Lung (tissue), 12 donors: ENCODE results near the gene THAP12. TPM values are rescaled to one million over a fixed set of nuclear protein-coding genes. Genes with fewer than 3 reads are reported as not detected.

Experiments
- ATAC-seq: fragments of 200-7000 bp; cut with Tn5 transposase; one replicate; pipeline ENCODE4 v1.9.1; 2020; ENCODE audit warnings: moderate number of reproducible peaks; ENCODE audit not compliant: insufficient read depth, low FRiP score
- DNase-seq, 3 donors: peaks; one replicate each; pipeline ENCODE4 v3.0.0-alpha.2; 2013 to 2017
- H3K27ac ChIP-seq, 2 donors: one replicate each; pipeline ENCODE4 v1.5.1; 2013; ENCODE audit warnings: mild to moderate bottlenecking in 2 of 2, moderate library complexity in 2 of 2, control low read depth in 1 of 2, inconsistent platforms in 1 of 2, low read depth in 1 of 2, low read length in 1 of 2
- H3K27me3 ChIP-seq, 3 donors: one replicate each; pipeline ENCODE4 v1.5.1; 2013; ENCODE audit warnings: low read length in 2 of 3; ENCODE audit not compliant: control insufficient read depth in 3 of 3, insufficient read depth in 3 of 3
- H3K36me3 ChIP-seq, 4 donors: one replicate each; pipeline ENCODE4 v1.5.1; 2013; ENCODE audit warnings: low read length in 4 of 4, mild to moderate bottlenecking in 1 of 4, moderate library complexity in 1 of 4; ENCODE audit not compliant: control insufficient read depth in 4 of 4, insufficient read depth in 4 of 4
- H3K4me1 ChIP-seq, 5 donors: one replicate each; pipeline ENCODE4 v1.5.1; 2013; ENCODE audit warnings: low read length in 5 of 5, mild to moderate bottlenecking in 2 of 5, moderate library complexity in 1 of 5; ENCODE audit not compliant: control insufficient read depth in 5 of 5, insufficient read depth in 5 of 5
- H3K4me3 ChIP-seq: one replicate; pipeline ENCODE4 v1.5.1; 2013; ENCODE audit warnings: mild to moderate bottlenecking, control low read depth, moderate library complexity
- H3K9ac ChIP-seq, 2 donors: one replicate each; pipeline ENCODE4 v1.5.1; 2013; ENCODE audit warnings: low read length in 2 of 2, control low read depth in 1 of 2; ENCODE audit not compliant: insufficient read depth in 1 of 2
- H3K9me3 ChIP-seq, 4 donors: one replicate each; pipeline ENCODE4 v1.5.1; 2013; ENCODE audit warnings: low read length in 3 of 4, mild to moderate bottlenecking in 1 of 4, moderate library complexity in 1 of 4; ENCODE audit not compliant: control insufficient read depth in 4 of 4, insufficient read depth in 3 of 4
- CTCF ChIP-seq: IDR thresholded peaks from 2 replicates; pipeline ENCODE4 v1.5.1; 2012; ENCODE audit warnings: mild to moderate bottlenecking; ENCODE audit errors: control extremely low read depth, extremely low read depth
- WGBS, 2 donors: extraction: QIAGEN DNeasy Blood & Tissue Kit; methylation state at CpG; one replicate each; pipeline ENCODE4 v1.1.7; 2013; 5-methylcytosine and 5-hydroxymethylcytosine counted together
- polyA plus RNA-seq, 2 donors: library from polyadenylated mRNA; stranded (reverse); fragments of 200-250 nt; gene quantifications; one replicate each; pipeline ENCODE4 v1.2.1, GENCODE V29; 2013
- total RNA-seq, 2 donors: library from RNA; depleted of rRNA in 1 of 2; stranded (reverse); fragments of >200 nt in 1 of 2; gene quantifications; one replicate each; pipeline ENCODE4 v1.2.1, GENCODE V29; 2014 to 2021
- donor health status: control.
- donor health status: control.
- donor health status: Bipolar disorder and iron deficiency.
- donor health status: healthy.
- donor health status: DM: yes; HTN: yes; CAD: no.

The THAP12 gene
- total and polyA plus RNA-seq, 4 donors, result 18.5 to 43.4 (median 28.4) TPM

DNA sequence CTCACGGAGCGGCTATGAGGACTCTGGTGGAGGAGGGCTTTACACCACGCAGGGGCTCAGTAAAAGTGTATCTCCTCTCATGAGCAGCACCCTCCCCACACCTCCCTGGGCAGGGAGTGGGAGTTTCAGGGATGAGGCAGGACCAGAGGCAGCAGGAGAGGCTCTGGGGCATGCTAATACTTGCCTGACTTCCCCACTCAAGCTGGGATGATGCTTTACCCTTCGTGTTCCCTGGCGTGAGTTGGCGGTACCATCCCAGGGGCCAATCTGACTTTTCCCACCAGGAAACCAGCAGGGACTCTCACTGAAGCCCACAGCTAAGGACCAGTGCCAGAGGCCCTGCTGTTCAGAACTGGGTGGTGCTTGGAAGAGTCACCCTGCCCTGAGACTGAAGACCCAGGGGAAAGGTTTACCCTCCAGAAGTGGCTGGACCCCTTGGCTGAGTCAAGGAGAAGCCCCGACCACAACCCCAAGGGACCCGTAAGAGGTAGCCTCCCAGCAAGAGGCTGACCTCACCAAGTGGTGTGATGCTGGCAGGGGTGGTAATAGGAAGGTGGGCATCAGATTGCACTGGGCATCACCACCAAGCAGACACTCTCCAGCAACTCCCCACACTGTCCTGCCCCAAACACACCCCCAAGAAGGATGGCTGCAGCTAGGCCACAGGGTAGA lies 65.6 kb downstream of the THAP12 start:
- no peak overlapping the region for H3K9ac ChIP-seq
- no peaks in the 10 kb centered on the region for H3K27me3 ChIP-seq
- no peaks in the 10 kb centered on the region for H3K9me3 ChIP-seq
- no peak overlapping the region for H3K27ac ChIP-seq
- no peaks in the 10 kb centered on the region for H3K36me3 ChIP-seq
- H3K4me1 ChIP-seq, result peaks cover 0 to 32% (median 15%) of the 10 kb centered on the region in 5 donors
- no peak for ATAC-seq
- no peak for TF ChIP-seq CTCF
- 90 to 92% methylated on average over 8 of the region's 8 CpGs for WGBS, 2 donors
- DNase-seq, result no peak
- H3K4me3 ChIP-seq, result no peak overlapping the region

GRCh38 chr11:76314741-76315090 lies 66.2 kb downstream of the THAP12 start:
- peaks cover 0 to 35% (median 21%) of the 10 kb centered on the region in 5 donors for H3K4me1 ChIP-seq
- 90 to 93% methylated on average over 4 of the region's 4 CpGs for WGBS, 2 donors
- TF ChIP-seq CTCF, result no peak
- H3K4me3 ChIP-seq, result no peak overlapping the region
- H3K27ac ChIP-seq, result no peak overlapping the region
- H3K9ac ChIP-seq, result no peak overlapping the region
- H3K9me3 ChIP-seq, result peaks cover 0 to under 1% (median 0%) of the 10 kb centered on the region in 4 donors
- no peaks in the 10 kb centered on the region for H3K36me3 ChIP-seq
- no peak for ATAC-seq
- no peak for DNase-seq
- H3K27me3 ChIP-seq, result no peaks in the 10 kb centered on the region

DNA sequence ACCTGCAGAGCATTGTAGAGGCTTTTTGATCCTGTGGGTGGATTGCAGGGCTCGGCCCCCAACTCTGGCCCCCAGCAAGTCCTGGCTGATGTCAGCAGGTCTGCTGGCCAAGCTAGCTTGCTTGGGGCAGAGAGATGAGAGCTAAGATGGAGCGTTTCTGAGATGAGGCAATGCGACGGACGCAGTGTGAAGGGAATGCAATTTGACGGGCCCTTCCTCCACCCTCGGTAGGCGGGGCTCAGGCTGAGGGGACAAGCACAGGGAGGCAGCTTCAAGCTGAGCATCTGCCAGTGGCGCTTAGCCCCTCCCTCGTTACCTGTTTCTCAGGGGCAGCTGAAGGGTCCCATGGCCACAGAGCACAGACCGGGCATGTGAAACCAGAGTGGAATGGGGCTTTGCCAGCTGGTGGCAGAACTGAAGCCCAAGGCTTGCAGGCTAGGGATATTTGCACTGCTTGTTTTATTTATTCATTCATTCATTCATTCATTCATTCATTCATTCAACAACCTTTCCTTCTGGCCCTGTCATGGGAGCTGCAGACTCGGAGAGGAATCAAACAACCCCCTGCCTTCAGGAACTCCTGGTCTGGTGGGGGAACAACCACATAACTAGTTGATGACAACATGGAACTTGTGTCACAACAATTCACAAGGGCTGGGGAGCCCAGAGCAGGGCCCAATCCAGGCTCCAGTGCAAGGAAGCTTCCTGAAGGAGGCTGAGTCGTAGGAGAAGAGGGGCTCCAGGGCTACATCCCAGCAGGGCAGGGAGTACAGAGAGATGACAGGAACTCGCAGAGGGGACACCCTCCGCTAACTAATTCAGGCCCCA lies 66.8 kb downstream of the THAP12 start:
- DNase-seq (peak; percentile 74 to 86 (median 76)), ATAC-seq (no peak)
- peaks cover 0 to 2% (median 0%) of the 10 kb centered on the region in 4 donors for H3K9me3 ChIP-seq

More for the DNA sequence above, 66.8 kb downstream of the THAP12 start:
- WGBS, 2 donors, result 56 to 68% methylated on average over 15 of the region's 15 CpGs
- Histone ChIP-seq H3K27ac (no peak overlapping the region), H3K4me1 (peaks cover 0 to 40% (median 21%) of the 10 kb centered on the region in 5 donors), H3K4me3 (no peak overlapping the region), H3K9ac (no peak overlapping the region), H3K27me3 (no peaks in the 10 kb centered on the region), H3K36me3 (no peaks in the 10 kb centered on the region)
- TF ChIP-seq CTCF, result no peak
